Spleen (tissue), 11 donors: ENCODE measurements around the gene EDEM3. TPM values are rescaled to one million over a fixed set of nuclear protein-coding genes. Genes with fewer than 3 reads are reported as not detected.

Source experiments
- DNase-seq: peaks from one replicate; pipeline ENCODE4 v3.0.0-alpha.2; 2020
- H3K27ac ChIP-seq, 8 donors: fragments of 200-600 bp; sonication (generic) in 7 of 8; 1 replicate in 4 of 8; 2 replicates in 4 of 8; pipeline versions ENCODE4 v1.5.0 to v1.8.0; 2016 to 2021; ENCODE audit warnings: inconsistent platforms in 4 of 8, mild to moderate bottlenecking in 4 of 8, moderate library complexity in 1 of 8
- H3K27me3 ChIP-seq, 7 donors: fragments of 200-600 bp; sonication (generic) in 6 of 7; replicated peaks in 1 of 7; 1 replicate in 4 of 7; 2 replicates in 3 of 7; pipeline versions ENCODE4 v1.5.0 to v1.8.0; 2016 to 2021; ENCODE audit warnings: inconsistent platforms in 3 of 7, mild to moderate bottlenecking in 1 of 7
- H3K36me3 ChIP-seq, 6 donors: fragments of 200-600 bp; sonication (generic) in 5 of 6; 1 replicate in 4 of 6; 2 replicates in 2 of 6; pipeline versions ENCODE4 v1.5.0 to v1.8.0; 2016 to 2021; ENCODE audit warnings: inconsistent platforms in 2 of 6
- H3K4me1 ChIP-seq, 6 donors: fragments of 200-600 bp; sonication (generic) in 5 of 6; 1 replicate in 3 of 6; 2 replicates in 3 of 6; pipeline versions ENCODE4 v1.5.0 to v1.8.0; 2016 to 2021; ENCODE audit warnings: inconsistent platforms in 3 of 6
- H3K4me3 ChIP-seq, 8 donors: fragments of 200-600 bp; sonication (generic) in 7 of 8; 1 replicate in 4 of 8; 2 replicates in 4 of 8; pipeline versions ENCODE4 v1.5.0 to v1.8.0; 2016 to 2021; ENCODE audit warnings: inconsistent platforms in 4 of 8, mild to moderate bottlenecking in 4 of 8, moderate library complexity in 2 of 8
- H3K9me3 ChIP-seq, 8 donors: fragments of 200-600 bp; sonication (generic) in 7 of 8; 1 replicate in 4 of 8; 2 replicates in 4 of 8; pipeline versions ENCODE4 v1.5.0 to v1.8.0; 2016 to 2021; ENCODE audit warnings: inconsistent platforms in 4 of 8
- POLR2A ChIP-seq, 3 donors: fragments of 450-650 bp; IDR thresholded peaks; one replicate each; pipeline ENCODE4 v1.5.1; 2017; ENCODE audit warnings: antibody characterized with exemption in 3 of 3, mild to moderate bottlenecking in 1 of 3
- POLR2AphosphoS5 ChIP-seq, 3 donors: sonication (generic); formaldehyde crosslinking; IDR thresholded peaks; one replicate each; pipeline ENCODE4 v1.5.1; 2017; ENCODE audit warnings: antibody characterized with exemption in 3 of 3
- WGBS, 5 donors: extraction: QIAGEN DNeasy Blood & Tissue Kit in 3 of 5; methylation state at CpG; one replicate each; pipeline versions ENCODE4 v1.1.5 to v1.1.7; 2013 to 2018; 5-methylcytosine and 5-hydroxymethylcytosine counted together
- intact Hi-C: fragments of 100-400 bp; cut with DNase I; formaldehyde crosslinking; loops from one replicate; pipeline ENCODE4 v1.15.0; 2023; ENCODE audit warnings: low total_unique reads
- polyA plus RNA-seq, 3 donors: library from polyadenylated mRNA; stranded (reverse); fragments of 200-250 nt; gene quantifications; one replicate each; pipeline ENCODE4 v1.2.1, GENCODE V29; 2013
- total RNA-seq, 7 donors: library from RNA; depleted of rRNA in 3 of 7; stranded (reverse); fragments of >200 nt in 3 of 7; fragmentation: NEBNext Ultra II Directional in 4 of 7; extraction: Animal tissue kit (Norgen Biotek cat#: 25700) in 4 of 7; gene quantifications; one replicate each; pipeline versions ENCODE4 v1.1.0 to v1.2.1, GENCODE V29; 2016 to 2021
- TF ChIP-seq, protein P1 (sequence below), 11 experiments: fragments of 200-600 bp in 7 of 11; fragments of 450-650 bp in 4 of 11; sonication (generic) in 4 of 11; IDR thresholded peaks in 8 of 11; conservative IDR thresholded peaks in 3 of 11; 1 replicate in 7 of 11; 2 replicates in 4 of 11; pipeline versions ENCODE4 v1.4.0 to v1.8.0; 2016 to 2021; ENCODE audit warnings: antibody characterized with exemption in 11 of 11, inconsistent platforms in 4 of 11, mild to moderate bottlenecking in 1 of 11
- donor health status: healthy with polysubstance abuse.
- donor health status: DM: no; HTN: no; CAD: no; lungs with moderate emphysema.
- donor health status: DM: no; HTN: no; CAD: no.
- donor health status: Bipolar disorder and iron deficiency.
- donor health status: healthy.
- donor health status: DM: no; HTN: no; CAD: no.
- donor health status: DM: yes; HTN: yes; CAD: no.

EDEM3 gene
- total and polyA plus RNA-seq, 10 donors: 7.2 to 49.8 (median 31.9) TPM

DNA sequence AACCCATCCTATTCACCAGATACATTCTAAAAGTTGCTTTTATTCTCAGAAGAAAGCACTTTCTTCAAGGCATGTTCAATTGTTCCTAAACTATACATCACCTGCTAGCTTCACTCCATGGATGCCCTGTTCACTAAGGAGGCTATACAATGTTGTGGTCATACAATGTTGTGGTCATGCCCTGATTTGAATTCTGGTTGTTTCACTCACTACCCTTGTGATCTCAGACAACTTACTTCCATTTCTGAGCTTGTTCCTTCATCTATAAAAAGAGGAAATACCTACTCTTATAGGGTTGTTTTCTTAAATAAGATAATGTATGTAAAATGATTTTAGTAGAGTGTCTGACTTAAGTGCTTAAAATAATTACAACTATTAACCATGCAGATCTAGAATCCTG is 19.7 kb downstream of the EDEM3 start:
- H3K4me3 ChIP-seq: no peak overlapping the region
- no peaks in the 10 kb centered on the region for H3K9me3 ChIP-seq
- no peak overlapping the region for H3K27ac ChIP-seq
- DNase-seq: no peak
- H3K36me3 ChIP-seq: peaks cover 0 to 78% (median 39%) of the 10 kb centered on the region in 6 donors
- TF ChIP-seq, protein P1, sequence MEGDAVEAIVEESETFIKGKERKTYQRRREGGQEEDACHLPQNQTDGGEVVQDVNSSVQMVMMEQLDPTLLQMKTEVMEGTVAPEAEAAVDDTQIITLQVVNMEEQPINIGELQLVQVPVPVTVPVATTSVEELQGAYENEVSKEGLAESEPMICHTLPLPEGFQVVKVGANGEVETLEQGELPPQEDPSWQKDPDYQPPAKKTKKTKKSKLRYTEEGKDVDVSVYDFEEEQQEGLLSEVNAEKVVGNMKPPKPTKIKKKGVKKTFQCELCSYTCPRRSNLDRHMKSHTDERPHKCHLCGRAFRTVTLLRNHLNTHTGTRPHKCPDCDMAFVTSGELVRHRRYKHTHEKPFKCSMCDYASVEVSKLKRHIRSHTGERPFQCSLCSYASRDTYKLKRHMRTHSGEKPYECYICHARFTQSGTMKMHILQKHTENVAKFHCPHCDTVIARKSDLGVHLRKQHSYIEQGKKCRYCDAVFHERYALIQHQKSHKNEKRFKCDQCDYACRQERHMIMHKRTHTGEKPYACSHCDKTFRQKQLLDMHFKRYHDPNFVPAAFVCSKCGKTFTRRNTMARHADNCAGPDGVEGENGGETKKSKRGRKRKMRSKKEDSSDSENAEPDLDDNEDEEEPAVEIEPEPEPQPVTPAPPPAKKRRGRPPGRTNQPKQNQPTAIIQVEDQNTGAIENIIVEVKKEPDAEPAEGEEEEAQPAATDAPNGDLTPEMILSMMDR (IDR thresholded peaks at IDR 0.05 in 8 of 11, conservative IDR thresholded peaks at IDR 0.05 in 3 of 11): no peak
- TF ChIP-seq POLR2AphosphoS5 (IDR thresholded peaks at IDR 0.05) (no peak), POLR2A (IDR thresholded peaks at IDR 0.05) (no peak)
- H3K4me1 ChIP-seq: peaks cover 0 to 7% (median 0%) of the 10 kb centered on the region in 6 donors
- no peaks in the 10 kb centered on the region for H3K27me3 ChIP-seq
- intact Hi-C loops: no loop called here

DNA sequence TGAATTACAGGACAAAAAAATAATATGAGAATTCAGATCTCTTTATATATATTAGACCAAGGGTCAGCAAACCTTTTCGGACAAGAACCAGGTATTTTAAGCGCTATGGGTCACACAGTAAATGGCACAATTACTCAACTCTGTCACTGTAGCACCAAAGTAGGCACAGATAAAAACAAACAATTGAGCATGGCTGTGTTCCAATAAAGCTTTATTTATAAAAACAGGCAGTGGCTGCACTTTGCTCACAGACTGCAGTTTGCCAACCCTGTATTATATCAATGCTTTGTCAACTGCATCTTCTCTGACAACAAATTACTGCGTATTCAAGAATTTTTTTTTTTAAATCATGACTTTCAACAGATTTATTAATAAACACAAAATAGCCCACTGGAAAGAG is 29.8 kb downstream of the EDEM3 start:
- H3K36me3 ChIP-seq: peaks cover 0 to 99% (median 54%) of the 10 kb centered on the region in 6 donors
- no peak overlapping the region for H3K4me3 ChIP-seq
- WGBS, 5 donors: 95 to 100% (median 98%) methylated on average over 3 of the region's 3 CpGs
- no peak for DNase-seq
- H3K27ac ChIP-seq: no peak overlapping the region
- intact Hi-C loops: no loop called here
- TF ChIP-seq POLR2A (IDR thresholded peaks at IDR 0.05) (no peak), POLR2AphosphoS5 (IDR thresholded peaks at IDR 0.05) (no peak)
- TF ChIP-seq, protein P1 (IDR thresholded peaks at IDR 0.05 in 8 of 11, conservative IDR thresholded peaks at IDR 0.05 in 3 of 11): no peak
- no peaks in the 10 kb centered on the region for H3K4me1 ChIP-seq
- H3K27me3 ChIP-seq: no peaks in the 10 kb centered on the region
- no peaks in the 10 kb centered on the region for H3K9me3 ChIP-seq

DNA sequence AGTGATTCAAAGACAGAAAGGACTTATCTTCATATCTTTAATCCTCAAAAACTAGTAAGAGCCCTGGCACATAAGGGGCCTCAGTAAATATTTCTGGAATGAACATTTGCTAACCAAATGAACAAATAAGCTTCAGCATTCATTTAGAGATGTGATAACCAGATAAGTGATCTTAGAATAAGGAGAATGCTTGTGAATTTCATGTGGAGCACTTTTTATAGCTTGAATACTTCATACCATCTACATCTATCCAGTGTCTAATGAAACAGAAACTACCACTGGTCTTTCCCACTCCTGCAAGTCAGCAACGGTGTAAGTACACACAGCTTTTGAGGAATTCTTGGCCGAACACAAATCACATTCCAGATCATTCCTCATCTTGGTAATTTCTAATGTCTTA is 38.5 kb downstream of the EDEM3 start:
- Histone ChIP-seq H3K9me3 (no peaks in the 10 kb centered on the region), H3K4me3 (no peak overlapping the region), H3K36me3 (peaks cover 4 to 100% (median 72%) of the 10 kb centered on the region in 6 donors), H3K4me1 (no peaks in the 10 kb centered on the region), H3K27me3 (no peaks in the 10 kb centered on the region), H3K27ac (no peak overlapping the region)
- WGBS, 5 donors: 78 to 94% (median 82%) methylated on average over 2 of the region's 2 CpGs
- TF ChIP-seq, protein P1 (IDR thresholded peaks at IDR 0.05 in 8 of 11, conservative IDR thresholded peaks at IDR 0.05 in 3 of 11): no peak
- TF ChIP-seq POLR2AphosphoS5 (IDR thresholded peaks at IDR 0.05) (no peak), POLR2A (IDR thresholded peaks at IDR 0.05) (no peak)
- DNase-seq: no peak
- intact Hi-C loops: no loop called here

DNA sequence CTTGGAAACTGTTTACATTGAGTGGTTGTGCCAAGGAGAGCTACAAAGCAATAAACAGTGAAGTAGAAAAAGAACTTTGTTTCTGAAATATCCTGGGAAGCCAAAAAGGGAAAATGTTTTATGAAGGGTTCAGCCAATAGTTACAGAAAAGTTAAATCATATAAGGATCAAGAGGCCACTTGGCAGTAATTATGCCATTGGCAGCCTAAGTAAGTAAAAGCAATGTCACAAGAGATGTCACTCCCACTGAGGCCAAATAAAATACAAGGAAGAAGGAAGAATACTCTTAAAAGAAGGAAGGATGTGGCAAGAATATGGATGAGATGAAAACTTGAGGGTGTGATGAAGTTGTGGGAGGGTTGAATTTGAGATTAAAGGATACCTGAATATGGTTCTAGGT is 45.2 kb downstream of the EDEM3 start:
- H3K9me3 ChIP-seq: no peaks in the 10 kb centered on the region
- H3K27me3 ChIP-seq: no peaks in the 10 kb centered on the region
- TF ChIP-seq POLR2AphosphoS5 (IDR thresholded peaks at IDR 0.05): no peak
- TF ChIP-seq, protein P1 (IDR thresholded peaks at IDR 0.05 in 8 of 11, conservative IDR thresholded peaks at IDR 0.05 in 3 of 11): no peak
- TF ChIP-seq POLR2A (IDR thresholded peaks at IDR 0.05): no peak
- intact Hi-C loops: no loop called here
- H3K4me1 ChIP-seq: no peaks in the 10 kb centered on the region
- no peak overlapping the region for H3K4me3 ChIP-seq
- H3K27ac ChIP-seq: no peak overlapping the region
- peaks cover 5 to 100% (median 82%) of the 10 kb centered on the region in 6 donors for H3K36me3 ChIP-seq
- DNase-seq: no peak
